GM12878 (cell line): ENCODE measurements around the gene GDAP2. TPM values are rescaled to one million over a fixed set of nuclear protein-coding genes. Genes with fewer than 3 reads are reported as not detected.

Experiments
- ATAC-seq: fragments of 200-7000 bp; cut with Tn5 transposase; 3 replicates; pipeline ENCODE4 v1.9.1; 2020; ENCODE audit warnings: mild to moderate bottlenecking, moderate library complexity
- BruUV-seq: library from RNA; stranded (reverse); fragments of 400-500 nt; replicated peaks from 2 replicates; lab custom pipeline; 2021; lab: Mats Ljungman, UMichigan
- CTCF ChIA-PET: fragments of 300-600 bp; sonication (Branson Sonifier 250); formaldehyde crosslinking; extraction: SDS; loops from one replicate; lab custom pipeline; 2021; ENCODE audit warnings: inconsistent platforms; lab: Yijun Ruan, JAX
- POLR2A ChIA-PET: fragments of 350-600 bp; formaldehyde crosslinking; extraction: SDS; loops from one replicate; lab custom pipeline; 2021; ENCODE audit warnings: inconsistent platforms; lab: Charles Lee
- RAD21 ChIA-PET: fragments of 300-600 bp; sonication (Branson Sonifier 250); formaldehyde crosslinking; loops from one replicate; lab custom pipeline; 2023; ENCODE audit warnings: antibody characterized with exemption; ENCODE audit not compliant: unreplicated experiment; lab: Charles Lee
- SMC1A ChIA-PET: fragments of 300-600 bp; sonication (Branson Sonifier 250); formaldehyde crosslinking; loops from one replicate; lab custom pipeline; 2023; ENCODE audit not compliant: unreplicated experiment, uncharacterized antibody; lab: Charles Lee
- DNase-seq: peaks from one replicate; pipeline ENCODE4 v3.0.0-alpha.2; 2011; ENCODE audit warnings: low read depth, low spot score
- FAIRE-seq: peaks from 3 replicates; lab custom pipeline; 2011; peaks lifted over from hg19 to GRCh38; lab: Jason Lieb, UNC
- H2AFZ ChIP-seq: 2 replicates; pipeline ENCODE4 v1.6.0; 2011; ENCODE audit warnings: low read depth, low read length, control low read depth; ENCODE audit not compliant: control insufficient read depth
- H3K27ac ChIP-seq: 2 replicates; pipeline ENCODE4 v1.5.1; 2011; ENCODE audit warnings: control low read depth; ENCODE audit not compliant: control insufficient read depth, insufficient read depth
- H3K27me3 ChIP-seq, 2 experiments: replicated peaks in 1 of 2; 2 replicates each; pipeline versions ENCODE4 v1.6.0 to v1.6.1; 2011; ENCODE audit warnings: low read length in 1 of 2; ENCODE audit not compliant: control insufficient read depth in 2 of 2, insufficient read depth in 2 of 2
- H3K36me3 ChIP-seq, 2 experiments: 2 replicates each; pipeline ENCODE4 v1.5.1; 2011; ENCODE audit warnings: low read length in 1 of 2; ENCODE audit not compliant: control insufficient read depth in 2 of 2, insufficient read depth in 2 of 2
- H3K4me1 ChIP-seq: 2 replicates; pipeline ENCODE4 v1.6.1; 2011; ENCODE audit warnings: mild to moderate bottlenecking, low read length, moderate library complexity, mixed read lengths; ENCODE audit not compliant: control insufficient read depth, insufficient read depth
- H3K4me2 ChIP-seq: 2 replicates; pipeline ENCODE4 v1.6.0; 2011; ENCODE audit warnings: control low read depth; ENCODE audit not compliant: control insufficient read depth, insufficient read depth
- H3K4me3 ChIP-seq: fragments of 200-600 bp; sonication (generic); 2 replicates; pipeline ENCODE4 v1.5.1; 2016
- H3K79me2 ChIP-seq: 2 replicates; pipeline ENCODE4 v1.6.0; 2011; ENCODE audit warnings: low read length; ENCODE audit not compliant: control insufficient read depth, insufficient read depth
- H3K9ac ChIP-seq: 2 replicates; pipeline ENCODE4 v1.8.0; 2011; ENCODE audit warnings: low read length, control low read depth, mixed read lengths; ENCODE audit not compliant: control insufficient read depth, insufficient read depth
- H3K9me3 ChIP-seq: replicated peaks from 3 replicates; pipeline ENCODE4 v1.5.1; 2011; ENCODE audit warnings: mild to moderate bottlenecking, low read length; ENCODE audit not compliant: control insufficient read depth, insufficient read depth
- H4K20me1 ChIP-seq: 2 replicates; pipeline ENCODE4 v1.6.0; 2011; ENCODE audit not compliant: control insufficient read depth, insufficient read depth
- CBX3 ChIP-seq: fragments of 200-600 bp; sonication (generic); IDR thresholded peaks from 2 replicates; pipeline ENCODE4 v1.6.1; 2016; ENCODE audit warnings: low read depth, borderline replicate concordance
- DPF2 ChIP-seq: fragments of 450-650 bp; IDR thresholded peaks from 2 replicates; pipeline ENCODE4 v1.6.1; 2017; ENCODE audit warnings: mild to moderate bottlenecking
- ETV6 ChIP-seq, 2 experiments: fragments of 450-650 bp in 1 of 2; IDR thresholded peaks in 1 of 2; conservative IDR thresholded peaks in 1 of 2; 2 replicates each; pipeline ENCODE4 v1.6.1; 2014; ENCODE audit warnings: antibody characterized with exemption in 1 of 2, borderline replicate concordance in 1 of 2, low read depth in 1 of 2, mild to moderate bottlenecking in 1 of 2, moderate library complexity in 1 of 2
- GATAD2B ChIP-seq: fragments of 450-650 bp; conservative IDR thresholded peaks from 2 replicates; pipeline ENCODE4 v1.6.1; 2017; ENCODE audit warnings: low read depth, mild to moderate bottlenecking, moderate library complexity
- IRF4 ChIP-seq: IDR thresholded peaks from 2 replicates; pipeline ENCODE4 v1.6.1; 2011; ENCODE audit warnings: low read depth, low read length
- KAT2A ChIP-seq: conservative IDR thresholded peaks from 2 replicates; pipeline ENCODE4 v1.6.1; 2011; ENCODE audit warnings: low read depth, low read length; ENCODE audit not compliant: control insufficient read depth
- MEF2B ChIP-seq: fragments of 450-650 bp; IDR thresholded peaks from 2 replicates; pipeline ENCODE4 v1.6.1; 2018; ENCODE audit warnings: mild to moderate bottlenecking, moderate library complexity; ENCODE audit not compliant: partially characterized antibody, poor library complexity, severe bottlenecking
- NR2C2 ChIP-seq: IDR thresholded peaks from 2 replicates; pipeline ENCODE4 v1.6.1; 2011; ENCODE audit warnings: borderline replicate concordance, low read depth; ENCODE audit not compliant: control insufficient read depth, insufficient read length
- SUZ12 ChIP-seq: fragments of 200-600 bp; sonication (generic); IDR thresholded peaks from one replicate; pipeline ENCODE4 v1.6.1; 2018; ENCODE audit warnings: antibody characterized with exemption, mild to moderate bottlenecking; ENCODE audit not compliant: unreplicated experiment
- TAF1 ChIP-seq: IDR thresholded peaks from 2 replicates; pipeline ENCODE4 v1.6.1; 2011; ENCODE audit warnings: mild to moderate bottlenecking, low read depth, low read length, borderline replicate concordance
- TBL1XR1 ChIP-seq: IDR thresholded peaks from 2 replicates; pipeline ENCODE4 v1.6.1; 2012; ENCODE audit warnings: low read depth, low read length, improper control_type of control experiment
- YY1 ChIP-seq: IDR thresholded peaks from 2 replicates; pipeline ENCODE4 v1.6.1; 2011; ENCODE audit warnings: low read depth, mild to moderate bottlenecking, low read length
- ZBED1 ChIP-seq: IDR thresholded peaks from 2 replicates; pipeline ENCODE4 v1.6.1; 2016; ENCODE audit warnings: borderline replicate concordance
- WGBS: methylation state at CpG from one replicate; pipeline ENCODE4 v1.1.6; 2016; ENCODE audit warnings: low lambda C conversion rate; ENCODE audit not compliant: insufficient replicate concordance, insufficient coverage; ENCODE audit errors: missing lambda C conversion rate; 5-methylcytosine and 5-hydroxymethylcytosine counted together
- in situ Hi-C: fragments of 300-500 bp; cut with MboI; formaldehyde crosslinking; loops from 9 replicates; pipeline ENCODE4 v1.14.3; 2018; ENCODE audit warnings: mixed read lengths
- intact Hi-C: fragments of 100-400 bp; cut with micrococcal nuclease; formaldehyde crosslinking; loops from one replicate; pipeline ENCODE4 v1.14.2; 2022; ENCODE audit not compliant: unreplicated experiment
- polyA plus RNA-seq, 11 experiments: library from polyadenylated mRNA; depleted of rRNA in 4 of 11; unstranded in 6 of 11; stranded (reverse) in 5 of 11; fragments of >200 nt; fragmentation: Nextera tagmentation in 4 of 11; fragmentation: Illumina TruSeq in 1 of 11; extraction: Ambion mirVana in 4 of 11; extraction: Trizol in 1 of 11; gene quantifications; 1 replicate in 1 of 11; 2 replicates in 10 of 11; pipeline versions ENCODE4 v1.2.1 to v1.2.3, GENCODE V29; 2011 to 2016; ENCODE audit warnings: inconsistent platforms in 2 of 11, missing spikeins in 2 of 11, low read depth in 1 of 11
- total RNA-seq, 4 experiments: library from RNA; depleted of rRNA in 3 of 4; stranded (reverse); fragments of >200 nt in 3 of 4; fragmentation: Illumina TruSeq in 1 of 4; extraction: Trizol in 1 of 4; gene quantifications; 2 replicates each; pipeline versions ENCODE4 v1.2.1 to v1.2.3, GENCODE V29; 2013 to 2021
- TF ChIP-seq, protein P1 (sequence below): fragments of 450-650 bp; IDR thresholded peaks from 2 replicates; pipeline ENCODE4 v1.6.1; 2018; ENCODE audit warnings: borderline replicate concordance, mild to moderate bottlenecking; ENCODE audit not compliant: partially characterized antibody
- TF ChIP-seq, protein P2 (sequence below): IDR thresholded peaks from 2 replicates; pipeline ENCODE4 v1.6.1; 2012; ENCODE audit warnings: low read depth, low read length, improper control_type of control experiment

The GDAP2 gene
- total and polyA plus RNA-seq, 10 of the 15 experiments (the other 5 are each of a cell fraction or from before 2014, with no cell fraction given) = 2.6 to 19.2 (median 11.4) TPM

DNA sequence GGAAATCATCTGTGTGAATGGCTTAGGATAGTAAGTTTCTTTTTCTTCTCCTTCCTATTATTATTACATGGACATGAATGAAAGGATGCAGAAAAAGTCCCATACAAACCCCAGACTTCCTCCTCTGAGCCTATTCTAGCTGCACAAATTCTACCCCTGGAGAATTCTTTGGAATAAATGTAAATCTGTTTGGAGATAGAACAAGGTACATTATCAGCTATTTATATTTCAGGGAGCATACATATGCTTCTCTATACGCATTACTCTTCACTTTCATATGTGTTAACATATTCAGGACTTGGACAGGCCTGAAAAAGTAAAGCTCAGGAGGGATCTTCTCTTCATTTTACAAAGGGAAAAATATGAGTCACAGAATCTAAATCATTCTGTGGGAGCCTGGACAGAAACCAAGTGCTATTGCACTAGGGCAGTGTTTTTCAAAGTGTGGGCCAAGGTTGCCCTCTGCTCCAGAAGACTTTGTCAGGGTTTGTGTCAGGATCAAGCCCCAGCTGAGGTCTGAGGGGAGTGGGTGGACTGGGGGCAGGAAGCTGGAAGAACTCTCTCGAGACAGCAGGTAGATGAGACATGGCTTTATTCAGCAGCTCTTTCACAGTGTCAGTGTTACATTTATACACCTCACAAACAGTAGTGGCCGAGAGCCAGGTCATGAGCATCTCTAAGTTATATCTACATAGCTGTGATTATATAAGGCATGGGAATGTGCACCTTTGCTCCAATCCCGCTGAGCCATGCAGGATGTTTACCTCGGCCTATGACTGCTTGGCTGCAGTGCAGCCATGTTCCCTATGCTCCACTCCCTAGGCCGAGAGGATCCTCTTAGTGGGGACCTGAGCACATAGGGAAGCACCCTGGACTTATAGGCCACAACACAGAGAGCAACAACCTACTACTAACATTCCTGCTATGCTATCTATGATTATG lies 114.3 kb downstream of the GDAP2 start:
- ChIA-PET RAD21 (no interaction called here), POLR2A (no interaction called here), SMC1A (interaction anchor here (0.6 to 1.6 kb wide), 2 partner anchors 81 to 1119 kb away, joined by 3 to 6 read pairs; no protein-coding TSS in a partner anchor), CTCF (interaction anchor here (1.0 to 2.0 kb wide), 2 partner anchors 81 to 280 kb away, joined by 3 to 11 read pairs; no protein-coding TSS in a partner anchor)
- no peaks in the 10 kb centered on the region for H4K20me1 ChIP-seq
- intact Hi-C loops = loop anchor here (5.0 kb wide), 1 partner anchor 82 kb away; no protein-coding TSS in a partner anchor
- H3K9me3 ChIP-seq = no peaks in the 10 kb centered on the region
- H3K4me3 ChIP-seq = no peak overlapping the region
- 34% methylated on average over 6 of the region's 6 CpGs for WGBS
- H3K79me2 ChIP-seq = no peaks in the 10 kb centered on the region
- no peak overlapping the region for H3K27ac ChIP-seq
- DNase-seq = no peak
- H3K27me3 ChIP-seq = peaks cover 0 to 2% of the 10 kb centered on the region in 2 experiments; a peak in 1 of 4 replicates
- H3K4me1 ChIP-seq = no peaks in the 10 kb centered on the region
- H3K4me2 ChIP-seq = no peak overlapping the region
- H3K36me3 ChIP-seq = no peaks in the 10 kb centered on the region
- in situ Hi-C loops = no loop called here
- FAIRE-seq = no peak
- ATAC-seq = no peak
- no peak overlapping the region for H2AFZ ChIP-seq
- TF ChIP-seq ETV6 (conservative IDR thresholded peaks at IDR 0.05 in 1 of 2, IDR thresholded peaks at IDR 0.05 in 1 of 2; ENCODE audit: borderline replicate concordance in 1 of 2, low read depth in 1 of 2) (no peak), CBX3 (no peak), IRF4 (no peak), NR2C2 (no peak), KAT2A (no peak), ZBED1 (no peak), TBL1XR1 (no peak), MEF2B (no peak), TAF1 (no peak), YY1 (no peak), GATAD2B (no peak), DPF2 (no peak), SUZ12 (no peak)
- TF ChIP-seq, protein P1, sequence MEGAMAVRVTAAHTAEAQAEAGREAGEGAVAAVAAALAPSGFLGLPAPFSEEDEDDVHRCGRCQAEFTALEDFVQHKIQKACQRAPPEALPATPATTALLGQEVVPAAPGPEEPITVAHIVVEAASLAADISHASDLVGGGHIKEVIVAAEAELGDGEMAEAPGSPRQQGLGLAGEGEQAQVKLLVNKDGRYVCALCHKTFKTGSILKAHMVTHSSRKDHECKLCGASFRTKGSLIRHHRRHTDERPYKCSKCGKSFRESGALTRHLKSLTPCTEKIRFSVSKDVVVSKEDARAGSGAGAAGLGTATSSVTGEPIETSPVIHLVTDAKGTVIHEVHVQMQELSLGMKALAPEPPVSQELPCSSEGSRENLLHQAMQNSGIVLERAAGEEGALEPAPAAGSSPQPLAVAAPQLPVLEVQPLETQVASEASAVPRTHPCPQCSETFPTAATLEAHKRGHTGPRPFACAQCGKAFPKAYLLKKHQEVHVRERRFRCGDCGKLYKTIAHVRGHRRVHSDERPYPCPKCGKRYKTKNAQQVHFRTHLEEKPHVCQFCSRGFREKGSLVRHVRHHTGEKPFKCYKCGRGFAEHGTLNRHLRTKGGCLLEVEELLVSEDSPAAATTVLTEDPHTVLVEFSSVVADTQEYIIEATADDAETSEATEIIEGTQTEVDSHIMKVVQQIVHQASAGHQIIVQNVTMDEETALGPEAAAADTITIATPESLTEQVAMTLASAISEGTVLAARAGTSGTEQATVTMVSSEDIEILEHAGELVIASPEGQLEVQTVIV = no peak
- TF ChIP-seq, protein P2, sequence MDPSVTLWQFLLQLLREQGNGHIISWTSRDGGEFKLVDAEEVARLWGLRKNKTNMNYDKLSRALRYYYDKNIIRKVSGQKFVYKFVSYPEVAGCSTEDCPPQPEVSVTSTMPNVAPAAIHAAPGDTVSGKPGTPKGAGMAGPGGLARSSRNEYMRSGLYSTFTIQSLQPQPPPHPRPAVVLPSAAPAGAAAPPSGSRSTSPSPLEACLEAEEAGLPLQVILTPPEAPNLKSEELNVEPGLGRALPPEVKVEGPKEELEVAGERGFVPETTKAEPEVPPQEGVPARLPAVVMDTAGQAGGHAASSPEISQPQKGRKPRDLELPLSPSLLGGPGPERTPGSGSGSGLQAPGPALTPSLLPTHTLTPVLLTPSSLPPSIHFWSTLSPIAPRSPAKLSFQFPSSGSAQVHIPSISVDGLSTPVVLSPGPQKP = no peak
- no TSS peak for BruUV-seq
- no peak overlapping the region for H3K9ac ChIP-seq
